HepG2 (cell line): Measurements from ENCODE around the gene CHMP1A. TPM values are rescaled to one million over a fixed set of nuclear protein-coding genes. Genes with fewer than 3 reads are reported as not detected.

ENCODE experiments used
- FOXO1 ChIP-seq: sonication (generic); formaldehyde crosslinking; IDR thresholded peaks from 2 replicates; pipeline ENCODE4 v1.4.0; 2020; ENCODE audit warnings: missing genetic modification reagents
- GABPA ChIP-seq, 2 experiments: IDR thresholded peaks; 2 replicates each; pipeline ENCODE4 v1.6.1; 2011 to 2016; ENCODE audit warnings: low read depth in 2 of 2, low read length in 1 of 2, missing biosample characterization in 1 of 2, missing genetic modification characterization in 1 of 2
- HDAC6 ChIP-seq: fragments of 200-600 bp; sonication (generic); IDR thresholded peaks from 2 replicates; pipeline ENCODE4 v1.7.0; 2017; ENCODE audit warnings: mild to moderate bottlenecking, antibody characterized with exemption, low read length, low read depth
- HNF4G ChIP-seq, 2 experiments: sonication (generic) in 1 of 2; formaldehyde crosslinking in 1 of 2; IDR thresholded peaks; 2 replicates each; pipeline versions ENCODE4 v1.4.0 to v1.6.1; 2011 to 2020; ENCODE audit warnings: borderline replicate concordance in 2 of 2, low read depth in 2 of 2, mild to moderate bottlenecking in 2 of 2, low read length in 1 of 2, missing genetic modification reagents in 1 of 2, moderate library complexity in 1 of 2
- KDM6A ChIP-seq: IDR thresholded peaks from 2 replicates; pipeline ENCODE4 v1.6.1; 2016; ENCODE audit warnings: low read depth
- KLF13 ChIP-seq: sonication (generic); formaldehyde crosslinking; IDR thresholded peaks from 2 replicates; pipeline ENCODE4 v1.4.0; 2020; ENCODE audit warnings: mild to moderate bottlenecking, missing genetic modification reagents
- NFE2L1 ChIP-seq: sonication (generic); formaldehyde crosslinking; IDR thresholded peaks from 2 replicates; pipeline ENCODE4 v1.4.0; 2020; ENCODE audit warnings: missing genetic modification reagents, mild to moderate bottlenecking, borderline replicate concordance
- PHF21A ChIP-seq: sonication (generic); formaldehyde crosslinking; IDR thresholded peaks from 2 replicates; pipeline ENCODE4 v1.5.0; 2020; ENCODE audit warnings: mild to moderate bottlenecking, missing genetic modification reagents
- RARA ChIP-seq: IDR thresholded peaks from 2 replicates; pipeline ENCODE4 v1.6.1; 2016; ENCODE audit warnings: missing genetic modification reagents, missing compliant biosample characterization
- SOX6 ChIP-seq, 2 experiments: fragments of 450-650 bp in 1 of 2; sonication (generic) in 1 of 2; formaldehyde crosslinking in 1 of 2; IDR thresholded peaks; 2 replicates each; pipeline versions ENCODE4 v1.4.0 to v1.6.1; 2017 to 2020; ENCODE audit warnings: antibody characterized with exemption in 1 of 2, mild to moderate bottlenecking in 1 of 2, missing genetic modification reagents in 1 of 2
- SP2 ChIP-seq: sonication (generic); formaldehyde crosslinking; IDR thresholded peaks from 2 replicates; pipeline ENCODE4 v1.5.1; 2020; ENCODE audit warnings: mild to moderate bottlenecking, missing genetic modification reagents
- SRSF1 ChIP-seq: fragments of 200-400 bp; formaldehyde crosslinking; optimal IDR thresholded peaks from 2 replicates; pipeline ENCODE3; 2017; ENCODE audit warnings: mild to moderate bottlenecking, low read depth, low read length, moderate library complexity
- U2AF1 ChIP-seq: fragments of 200-400 bp; formaldehyde crosslinking; optimal IDR thresholded peaks from 2 replicates; pipeline ENCODE3; 2017; ENCODE audit warnings: mild to moderate bottlenecking, low read depth, low read length
- ZNF432 ChIP-seq: sonication (generic); formaldehyde crosslinking; IDR thresholded peaks from 2 replicates; pipeline ENCODE4 v1.5.0; 2020; ENCODE audit warnings: missing genetic modification reagents, mild to moderate bottlenecking, borderline replicate concordance
- ZNF558 ChIP-seq: sonication (generic); formaldehyde crosslinking; IDR thresholded peaks from 2 replicates; pipeline ENCODE4 v1.9.0; 2022; ENCODE audit warnings: mild to moderate bottlenecking, missing genetic modification reagents, borderline replicate concordance
- ZNF781 ChIP-seq: sonication (generic); formaldehyde crosslinking; IDR thresholded peaks from 2 replicates; pipeline ENCODE4 v1.5.1; 2020; ENCODE audit warnings: borderline replicate concordance, mild to moderate bottlenecking, missing genetic modification reagents; ENCODE audit errors: not compliant biosample characterization
- ZNF782 ChIP-seq: sonication (generic); formaldehyde crosslinking; IDR thresholded peaks from 2 replicates; pipeline ENCODE4 v1.4.0; 2020; ENCODE audit warnings: missing genetic modification reagents, mild to moderate bottlenecking, borderline replicate concordance
- ZNF788 ChIP-seq: sonication (generic); formaldehyde crosslinking; IDR thresholded peaks from 2 replicates; pipeline ENCODE4 v1.5.0; 2020; ENCODE audit warnings: mild to moderate bottlenecking, missing genetic modification reagents, borderline replicate concordance
- ZNF841 ChIP-seq: sonication (generic); formaldehyde crosslinking; IDR thresholded peaks from 2 replicates; pipeline ENCODE4 v1.8.1; 2023; ENCODE audit warnings: missing genetic modification reagents, borderline replicate concordance
- polyA plus RNA-seq, 8 experiments: library from polyadenylated mRNA; depleted of rRNA in 3 of 8; stranded (reverse) in 7 of 8; unstranded in 1 of 8; fragments of >200 nt; fragmentation: Illumina TruSeq in 4 of 8; extraction: Trizol in 4 of 8; gene quantifications; 2 replicates each; pipeline versions ENCODE4 v1.2.1 to v1.2.3, GENCODE V29; 2011 to 2016; ENCODE audit warnings: low read depth in 4 of 8, missing spikeins in 1 of 8, mixed read lengths in 1 of 8; ENCODE audit not compliant: insufficient read depth in 1 of 8
- total RNA-seq, 5 experiments: library from RNA; depleted of rRNA; stranded (reverse); fragments of >200 nt; fragmentation: Illumina TruSeq; extraction: Trizol; gene quantifications; 2 replicates each; pipeline ENCODE4 v1.2.3, GENCODE V29; 2016; ENCODE audit warnings: low read depth in 1 of 5
- TF ChIP-seq, protein P1 (sequence below): sonication (generic); formaldehyde crosslinking; conservative IDR thresholded peaks from 2 replicates; pipeline ENCODE4 v1.4.0; 2020; ENCODE audit warnings: missing genetic modification reagents
- TF ChIP-seq, protein P2 (sequence below): sonication (generic); formaldehyde crosslinking; IDR thresholded peaks from 2 replicates; pipeline ENCODE4 v1.4.0; 2020; ENCODE audit warnings: missing genetic modification reagents
- TF ChIP-seq, protein P3 (sequence below): sonication (generic); formaldehyde crosslinking; IDR thresholded peaks from 2 replicates; pipeline ENCODE4 v1.8.1; 2023; ENCODE audit warnings: mild to moderate bottlenecking, moderate library complexity, missing genetic modification reagents

CHMP1A gene
- total and polyA plus RNA-seq, 2 of the 13 experiments (the other 11 are each of a cell fraction or from before 2014, with no cell fraction given) = 69.4 to 73.3 TPM

DNA sequence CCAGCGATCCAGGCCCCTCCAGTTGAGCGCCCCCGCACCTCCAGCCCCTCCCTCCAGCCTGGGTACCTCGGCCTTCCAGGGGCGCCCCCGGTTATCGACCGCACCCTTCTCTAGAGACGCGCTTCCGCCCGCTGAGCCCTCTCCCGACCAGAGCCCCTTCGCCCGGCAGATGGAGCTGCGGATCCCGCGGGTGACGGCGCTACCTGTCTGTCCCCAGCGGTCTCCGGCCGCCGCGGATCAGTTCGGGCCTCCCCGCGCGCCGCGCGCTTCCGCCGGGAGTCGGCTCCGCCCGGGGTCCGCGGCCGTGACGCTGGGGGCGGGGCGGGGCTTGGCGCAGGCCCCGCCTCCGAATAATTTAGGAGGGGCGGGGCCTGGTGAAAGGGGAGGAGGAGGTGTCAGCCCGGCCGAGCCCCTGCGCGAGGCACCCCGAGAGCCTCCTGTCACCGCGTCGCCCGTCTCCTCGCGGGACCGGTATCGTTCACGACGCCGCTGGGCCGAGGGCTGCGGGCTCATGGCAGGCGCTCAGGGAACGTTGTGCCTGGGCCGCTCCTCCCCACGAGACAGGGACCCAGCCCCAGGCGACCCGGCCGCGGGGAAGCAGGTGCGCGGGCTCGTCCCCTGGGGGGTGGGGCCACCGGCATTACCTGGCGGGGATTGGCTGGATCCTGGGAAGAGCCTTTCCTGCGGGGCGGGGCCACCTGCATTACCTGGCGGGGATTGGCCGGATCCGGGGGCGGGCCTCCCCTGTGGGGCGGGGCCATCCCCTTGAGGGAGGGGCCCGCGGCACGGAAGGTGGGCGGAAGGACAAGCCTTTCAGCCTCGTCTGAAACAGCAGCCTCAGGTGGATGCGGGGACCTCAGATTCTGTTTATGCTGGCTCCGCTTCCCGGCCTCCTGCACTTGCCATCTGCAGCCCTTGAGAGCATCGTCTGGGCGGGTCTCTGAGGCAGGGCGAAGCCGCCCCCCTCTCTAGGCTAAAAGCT lies 44.2 kb upstream of the CHMP1A start, which contains the start of gene SPATA2L (continued):
- TF ChIP-seq KDM6A (no peak), ZNF558 (CRISPR knock-in tag) (no peak), ZNF782 (CRISPR knock-in tag) (no peak; the same call in 1 of the 2 replicates), HNF4G (IDR thresholded peaks at IDR 0.05; ENCODE audit: borderline replicate concordance, low read depth, low read length) (no peak), HNF4G (CRISPR knock-in tag; IDR thresholded peaks at IDR 0.05; ENCODE audit: borderline replicate concordance, low read depth) (no peak), PHF21A (CRISPR knock-in tag) (peak; percentile 7; the same call in 1 of the 2 replicates), GABPA (IDR thresholded peaks at IDR 0.05; ENCODE audit: low read depth, low read length) (no peak), GABPA (CRISPR knock-in tag; IDR thresholded peaks at IDR 0.05; ENCODE audit: low read depth) (peak; percentile 54; the same call in 1 of the 2 replicates), U2AF1 (peak; percentile 55), NFE2L1 (CRISPR knock-in tag) (0 out of 2 replicates have a peak, but pooled peaks have one; percentile 23), FOXO1 (peak; percentile 17), ZNF788 (CRISPR knock-in tag) (no peak; the same call in 1 of the 2 replicates), RARA (CRISPR knock-in tag) (no peak), ZNF841 (0 out of 2 replicates have a peak, but pooled peaks have one; percentile 67), SOX6 (IDR thresholded peaks at IDR 0.05) (no peak), SOX6 (CRISPR knock-in tag; IDR thresholded peaks at IDR 0.05) (0 out of 2 replicates have a peak, but pooled peaks have one; percentile 16), ZNF781 (CRISPR knock-in tag) (no peak), SP2 (peak; percentile 85), HDAC6 (no peak), SRSF1 (peak; percentile 32), ZNF432 (CRISPR knock-in tag) (no peak), KLF13 (CRISPR knock-in tag) (no peak)
- TF ChIP-seq, protein P1, sequence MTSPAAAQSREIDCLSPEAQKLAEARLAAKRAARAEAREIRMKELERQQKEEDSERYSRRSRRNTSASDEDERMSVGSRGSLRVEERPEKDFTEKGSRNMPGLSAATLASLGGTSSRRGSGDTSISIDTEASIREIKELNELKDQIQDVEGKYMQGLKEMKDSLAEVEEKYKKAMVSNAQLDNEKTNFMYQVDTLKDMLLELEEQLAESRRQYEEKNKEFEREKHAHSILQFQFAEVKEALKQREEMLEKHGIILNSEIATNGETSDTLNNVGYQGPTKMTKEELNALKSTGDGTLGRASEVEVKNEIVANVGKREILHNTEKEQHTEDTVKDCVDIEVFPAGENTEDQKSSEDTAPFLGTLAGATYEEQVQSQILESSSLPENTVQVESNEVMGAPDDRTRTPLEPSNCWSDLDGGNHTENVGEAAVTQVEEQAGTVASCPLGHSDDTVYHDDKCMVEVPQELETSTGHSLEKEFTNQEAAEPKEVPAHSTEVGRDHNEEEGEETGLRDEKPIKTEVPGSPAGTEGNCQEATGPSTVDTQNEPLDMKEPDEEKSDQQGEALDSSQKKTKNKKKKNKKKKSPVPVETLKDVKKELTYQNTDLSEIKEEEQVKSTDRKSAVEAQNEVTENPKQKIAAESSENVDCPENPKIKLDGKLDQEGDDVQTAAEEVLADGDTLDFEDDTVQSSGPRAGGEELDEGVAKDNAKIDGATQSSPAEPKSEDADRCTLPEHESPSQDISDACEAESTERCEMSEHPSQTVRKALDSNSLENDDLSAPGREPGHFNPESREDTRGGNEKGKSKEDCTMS = no peak
- TF ChIP-seq, protein P2, sequence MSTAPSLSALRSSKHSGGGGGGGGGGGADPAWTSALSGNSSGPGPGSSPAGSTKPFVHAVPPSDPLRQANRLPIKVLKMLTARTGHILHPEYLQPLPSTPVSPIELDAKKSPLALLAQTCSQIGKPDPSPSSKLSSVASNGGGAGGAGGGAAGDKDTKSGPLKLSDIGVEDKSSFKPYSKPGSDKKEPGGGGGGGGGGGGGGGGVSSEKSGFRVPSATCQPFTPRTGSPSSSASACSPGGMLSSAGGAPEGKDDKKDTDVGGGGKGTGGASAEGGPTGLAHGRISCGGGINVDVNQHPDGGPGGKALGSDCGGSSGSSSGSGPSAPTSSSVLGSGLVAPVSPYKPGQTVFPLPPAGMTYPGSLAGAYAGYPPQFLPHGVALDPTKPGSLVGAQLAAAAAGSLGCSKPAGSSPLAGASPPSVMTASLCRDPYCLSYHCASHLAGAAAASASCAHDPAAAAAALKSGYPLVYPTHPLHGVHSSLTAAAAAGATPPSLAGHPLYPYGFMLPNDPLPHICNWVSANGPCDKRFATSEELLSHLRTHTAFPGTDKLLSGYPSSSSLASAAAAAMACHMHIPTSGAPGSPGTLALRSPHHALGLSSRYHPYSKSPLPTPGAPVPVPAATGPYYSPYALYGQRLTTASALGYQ (CRISPR knock-in tag) = peak; percentile 64; the same call in 1 of the 2 replicates
- TF ChIP-seq, protein P3, sequence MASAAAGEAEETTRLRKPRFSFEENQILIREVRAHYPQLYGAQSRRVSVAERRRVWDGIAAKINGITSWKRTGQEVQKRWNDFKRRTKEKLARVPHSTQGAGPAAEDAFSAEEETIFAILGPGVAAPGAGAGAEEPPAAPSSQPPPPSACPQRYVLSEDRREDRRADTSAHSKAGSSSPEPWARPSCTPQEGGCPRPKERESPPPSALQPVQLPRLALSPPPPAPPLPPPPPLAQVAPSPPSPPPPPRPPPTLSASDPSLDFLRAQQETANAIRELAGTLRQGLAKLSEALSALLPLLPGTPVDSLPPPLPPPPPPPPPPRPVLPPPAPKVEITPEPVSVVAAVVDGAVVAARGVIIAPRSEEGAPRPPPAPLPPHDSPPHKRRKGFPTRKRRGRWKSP (CRISPR knock-in tag) = 0 out of 2 replicates have a peak, but pooled peaks have one; percentile 3
